HG03432 (cell line): ENCODE data around the gene C11orf91.

Experiments used
- ATAC-seq: cut with Tn5 transposase; IDR thresholded peaks from one replicate; pipeline ENCODE4 v1.9.1; 2021; ENCODE audit warnings: mild to moderate bottlenecking, moderate library complexity; ENCODE audit not compliant: unreplicated experiment

Gene C11orf91

DNA sequence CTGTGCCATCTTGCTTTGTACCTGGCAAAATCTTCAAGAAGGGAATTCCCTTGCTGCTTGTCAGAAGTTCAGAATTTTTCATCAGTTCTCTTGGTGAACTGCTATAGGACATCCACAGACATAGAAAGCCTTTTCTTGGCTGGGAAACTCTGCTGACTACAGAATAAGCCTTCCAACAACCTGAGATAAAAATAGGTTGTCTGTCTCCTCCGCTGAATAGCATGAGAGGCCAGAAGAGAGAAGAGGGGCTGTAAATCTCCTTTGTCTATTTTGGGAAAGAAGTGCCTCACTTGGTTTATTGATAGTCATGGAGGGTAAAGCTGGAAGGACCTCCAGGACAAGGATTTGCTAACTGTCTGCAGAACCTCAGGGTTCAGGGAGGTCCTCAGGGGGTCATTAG lies 48.2 kb downstream of the C11orf91 start:
- ATAC-seq: no peak

DNA sequence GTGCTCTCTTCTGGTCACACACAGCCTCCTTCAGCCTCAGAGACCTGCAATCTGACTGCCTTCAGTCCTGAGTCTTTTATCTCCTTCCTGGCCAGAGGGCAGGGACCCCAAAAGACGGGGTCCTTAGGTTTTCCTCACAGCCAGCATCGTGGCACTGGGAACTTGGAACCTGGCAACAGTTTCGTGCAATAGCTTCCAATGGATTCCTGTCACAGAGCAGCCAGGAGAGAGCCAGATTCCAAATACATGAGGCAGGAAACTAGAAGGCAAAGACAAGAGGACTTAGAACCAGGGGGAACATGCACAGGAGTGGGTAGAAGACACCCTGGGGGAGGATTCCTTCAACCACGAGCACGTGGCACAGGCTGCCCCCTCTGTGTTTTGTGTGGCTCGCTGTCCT lies 48.6 kb downstream of the C11orf91 start:
- ATAC-seq: no peak

DNA sequence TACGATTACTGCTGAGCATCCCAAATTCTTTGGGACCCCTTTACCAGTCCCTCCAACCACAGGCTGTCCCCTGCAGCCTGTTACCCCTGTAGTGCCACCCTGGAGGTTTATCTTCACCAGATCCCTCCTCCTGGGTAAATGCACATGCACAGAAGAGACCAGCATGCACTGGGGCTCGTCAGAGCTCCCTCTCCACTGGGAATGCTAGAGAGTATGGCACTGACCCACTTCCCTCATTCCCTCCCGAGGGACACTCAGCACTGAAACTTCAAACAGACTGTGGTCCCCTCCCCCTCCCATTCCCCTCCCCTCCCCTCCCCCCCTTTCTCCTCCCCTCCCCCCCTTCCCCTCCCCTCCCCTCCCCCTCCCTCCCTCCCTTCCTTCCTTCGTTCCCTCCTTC lies 49.1 kb downstream of the C11orf91 start:
- ATAC-seq: no peak

DNA sequence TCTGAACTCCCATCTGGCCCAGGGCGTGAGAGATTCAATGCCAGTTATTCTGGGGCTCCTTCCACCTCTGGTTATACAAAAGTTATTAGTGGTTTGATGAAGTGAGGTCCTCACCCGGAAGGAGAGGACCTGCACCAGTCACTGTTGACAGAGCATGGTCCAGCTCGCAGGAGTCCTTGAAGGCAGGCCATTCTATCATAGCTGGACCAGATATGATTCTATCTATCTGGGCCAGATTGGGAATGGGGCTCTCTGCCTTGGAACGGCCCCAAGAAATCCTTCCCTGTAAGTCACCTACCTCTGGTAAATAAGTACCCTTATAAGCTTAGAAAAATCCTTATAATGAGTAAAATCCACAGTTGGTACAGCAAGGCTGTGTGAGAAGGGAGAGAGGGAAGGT lies 50.7 kb downstream of the C11orf91 start:
- ATAC-seq: no peak
